Measurements from ENCODE around the gene WDR48.

WDR48 gene

GRCh38 chr3:39100500-39100886 lies 48.7 kb downstream of the WDR48 start:
- H3K4me3 ChIP-seq (ENCODE audit: low read depth, low read length), result no peak overlapping the region

- H3K4me3 ChIP-seq (ENCODE audit: low read depth, low read length), result no peak overlapping the region
Observed at GRCh38 chr3:39101022-39101689, 49.3 kb downstream of the WDR48 start.

GRCh38 chr3:39102504-39103323 lies 50.9 kb downstream of the WDR48 start:
- no peak overlapping the region for H3K4me3 ChIP-seq (ENCODE audit: low read depth, low read length)

- no peak overlapping the region for H3K4me3 ChIP-seq (ENCODE audit: low read depth, low read length)
Observed at GRCh38 chr3:39103324-39103693, 51.5 kb downstream of the WDR48 start.

GRCh38 chr3:39103791-39104552 lies 52.2 kb downstream of the WDR48 start:
- no peak overlapping the region for H3K4me3 ChIP-seq (ENCODE audit: low read depth, low read length)

- no peak overlapping the region for H3K4me3 ChIP-seq (ENCODE audit: low read depth, low read length)
Observed at GRCh38 chr3:39104961-39105686, 53.3 kb downstream of the WDR48 start.

- no peak overlapping the region for H3K4me3 ChIP-seq (ENCODE audit: low read depth, low read length)
Observed at GRCh38 chr3:39105687-39106063, 53.9 kb downstream of the WDR48 start.

- peak overlapping the region; percentile 85 for H3K4me3 ChIP-seq (ENCODE audit: low read depth, low read length)
Observed at GRCh38 chr3:39106281-39106811, 54.5 kb downstream of the WDR48 start.

- peak overlapping the region; percentile 85 for H3K4me3 ChIP-seq (ENCODE audit: low read depth, low read length)
Observed at GRCh38 chr3:39106851-39107387, 55.1 kb downstream of the WDR48 start.

GRCh38 chr3:39107388-39108199 lies 55.8 kb downstream of the WDR48 start, which contains the start of the genes GORASP1 and TTC21A:
TSS of gene GORASP1 (minus strand) at chr3:39107627. CDS start at chr3:39107541, 86 bp downstream.
TSS of gene TTC21A (plus strand) at chr3:39107680. CDS start at chr3:39107838, 158 bp downstream.
- peak within 1 kb of the TSS; percentile 85 for H3K4me3 ChIP-seq (ENCODE audit: low read depth, low read length)

GRCh38 chr3:39108200-39108710 lies 56.4 kb downstream of the WDR48 start:
- peak overlapping the region; percentile 85 for H3K4me3 ChIP-seq (ENCODE audit: low read depth, low read length)

- H3K4me3 ChIP-seq (ENCODE audit: low read depth, low read length), result no peak overlapping the region
Observed at GRCh38 chr3:39109086-39109485, 57.3 kb downstream of the WDR48 start.

- H3K4me3 ChIP-seq (ENCODE audit: low read depth, low read length), result no peak overlapping the region
Observed at GRCh38 chr3:39110041-39110639, 58.3 kb downstream of the WDR48 start.

GRCh38 chr3:39112113-39112512 lies 60.3 kb downstream of the WDR48 start:
- no peak overlapping the region for H3K4me3 ChIP-seq (ENCODE audit: low read depth, low read length)

- H3K4me3 ChIP-seq (ENCODE audit: low read depth, low read length), result no peak overlapping the region
Observed at GRCh38 chr3:39112535-39112934, 60.7 kb downstream of the WDR48 start.

GRCh38 chr3:39113291-39113690 lies 61.5 kb downstream of the WDR48 start:
- H3K4me3 ChIP-seq (ENCODE audit: low read depth, low read length), result no peak overlapping the region

GRCh38 chr3:39114456-39114855 lies 62.6 kb downstream of the WDR48 start:
- H3K4me3 ChIP-seq (ENCODE audit: low read depth, low read length), result no peak overlapping the region

- H3K4me3 ChIP-seq (ENCODE audit: low read depth, low read length), result no peak overlapping the region
Observed at GRCh38 chr3:39115870-39116269, 64.1 kb downstream of the WDR48 start.

- no peak overlapping the region for H3K4me3 ChIP-seq (ENCODE audit: low read depth, low read length)
Observed at GRCh38 chr3:39118079-39118478, 66.3 kb downstream of the WDR48 start.
